ENCODE results near the gene C11orf68.

C11orf68 gene

GRCh38 chr11:65883058-65883761 lies 35.7 kb downstream of the C11orf68 start:
- no peak overlapping the region for H3K4me3 ChIP-seq (ENCODE audit: low read length)
- TF ChIP-seq CTCF (conservative IDR thresholded peaks at IDR 0.05; ENCODE audit: low read length): no peak
- no peak for DNase-seq (ENCODE audit: low read depth)

GRCh38 chr11:65882120-65883057 lies 36.5 kb downstream of the C11orf68 start:
- DNase-seq (ENCODE audit: low read depth): no peak
- H3K4me3 ChIP-seq (ENCODE audit: low read length): no peak overlapping the region
- TF ChIP-seq CTCF (conservative IDR thresholded peaks at IDR 0.05; ENCODE audit: low read length): no peak

- no peak for TF ChIP-seq CTCF (conservative IDR thresholded peaks at IDR 0.05; ENCODE audit: low read length)
- H3K4me3 ChIP-seq (ENCODE audit: low read length): no peak overlapping the region
- DNase-seq (ENCODE audit: low read depth): no peak
These were observed 37.9 kb downstream of the C11orf68 start for GRCh38 chr11:65880844-65881421.

- DNase-seq (ENCODE audit: low read depth): no peak
- no peak for TF ChIP-seq CTCF (conservative IDR thresholded peaks at IDR 0.05; ENCODE audit: low read length)
These were observed 38.8 kb downstream of the C11orf68 start for GRCh38 chr11:65880027-65880426.

GRCh38 chr11:65879617-65880016 lies 39.2 kb downstream of the C11orf68 start, which contains the start of gene CTSW:
TSS of gene CTSW (plus strand) at chr11:65879837. CDS start at chr11:65879855, 18 bp downstream.
- H3K4me3 ChIP-seq (ENCODE audit: low read length): no peak within 1 kb of the TSS
- DNase-seq (ENCODE audit: low read depth): no peak
- TF ChIP-seq CTCF (conservative IDR thresholded peaks at IDR 0.05; ENCODE audit: low read length): no peak

More at GRCh38 chr11:65880027-65880426, 38.8 kb downstream of the C11orf68 start:
- H3K4me3 ChIP-seq (ENCODE audit: low read length): no peak overlapping the region

GRCh38 chr11:65873318-65874156 lies 45.3 kb downstream of the C11orf68 start:
- no peak for TF ChIP-seq CTCF (conservative IDR thresholded peaks at IDR 0.05; ENCODE audit: low read length)
- peak overlapping the region; percentile 81 for H3K4me3 ChIP-seq (ENCODE audit: low read length)
- DNase-seq (ENCODE audit: low read depth): peak; percentile 88

Measured in AG10803 (cell line).